ENCODE data around the gene LGALS3BP.

The LGALS3BP gene

DNA sequence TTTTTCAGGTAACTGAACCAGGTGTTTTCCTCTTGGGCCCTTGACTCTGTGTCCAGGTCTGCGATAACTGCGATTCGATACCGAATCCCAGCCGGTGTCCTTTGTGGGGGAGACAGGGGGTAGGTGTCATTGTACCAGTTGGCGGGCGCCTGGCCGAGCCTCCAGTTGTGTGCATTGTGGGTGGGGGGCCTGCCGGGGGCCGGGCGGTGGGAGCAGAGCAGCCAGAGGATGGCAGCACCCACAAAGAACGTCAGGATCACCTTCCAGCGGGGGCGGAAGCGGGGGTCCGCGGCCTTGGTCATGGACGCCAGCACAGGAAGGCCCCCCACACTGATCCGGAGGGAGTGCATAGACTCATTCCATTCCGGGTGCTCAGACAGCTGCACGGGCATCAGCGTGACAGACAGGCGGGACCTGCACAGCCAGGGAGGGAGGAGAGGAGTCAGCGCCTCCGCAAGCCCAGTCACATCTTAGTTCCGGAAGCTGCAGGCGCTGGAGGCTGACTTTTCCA, 17.6 kb upstream of the LGALS3BP start:
- Histone ChIP-seq H3K27ac (ENCODE audit: low read depth, low read length, severe bottlenecking) (no peak overlapping the region), H3K4me1 (ENCODE audit: control insufficient read depth, insufficient read depth, low read length, poor library complexity, severe bottlenecking) (no peaks in the 10 kb centered on the region), H3K9me3 (ENCODE audit: control insufficient read depth, low read length) (no peaks in the 10 kb centered on the region), H3K36me3 (ENCODE audit: control insufficient read depth, insufficient read depth, low read length) (peaks cover 69% of the 10 kb centered on the region), H3K4me3 (ENCODE audit: extremely low read depth, insufficient read depth, low read length, poor library complexity, severe bottlenecking) (no peak overlapping the region)
- WGBS, 2 experiments (ENCODE audit: insufficient coverage in 2 of 2) = 97 to 98% methylated on average over 17 to 22 of the region's 27 CpGs

DNA sequence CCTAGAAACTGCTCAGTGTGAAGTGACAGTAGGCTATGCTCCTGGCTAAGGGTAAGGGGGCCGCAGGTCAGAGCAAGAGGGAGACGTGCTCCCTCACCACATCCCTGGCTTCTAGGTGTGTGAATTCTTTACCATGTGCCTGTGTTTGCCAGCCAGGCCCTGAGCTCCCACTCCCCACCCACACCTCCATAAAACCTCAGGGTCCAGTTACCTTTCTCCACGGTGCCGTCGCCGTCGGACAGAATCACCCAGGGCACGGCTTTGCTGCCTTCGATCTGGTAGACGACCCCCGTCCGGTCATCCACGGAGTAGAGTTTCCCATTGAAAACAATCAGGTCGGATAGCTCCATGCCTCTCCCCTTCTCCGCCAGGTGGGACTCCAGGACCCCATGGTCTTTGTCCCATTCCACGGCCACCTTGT, 17.1 kb upstream of the LGALS3BP start:
- Histone ChIP-seq H3K9me3 (ENCODE audit: control insufficient read depth, low read length) (no peaks in the 10 kb centered on the region), H3K27ac (ENCODE audit: low read depth, low read length, severe bottlenecking) (no peak overlapping the region), H3K4me3 (ENCODE audit: extremely low read depth, insufficient read depth, low read length, poor library complexity, severe bottlenecking) (no peak overlapping the region), H3K36me3 (ENCODE audit: control insufficient read depth, insufficient read depth, low read length) (peaks cover 74% of the 10 kb centered on the region), H3K4me1 (ENCODE audit: control insufficient read depth, insufficient read depth, low read length, poor library complexity, severe bottlenecking) (no peaks in the 10 kb centered on the region)
- 95 to 97% methylated on average over 14 to 16 of the region's 16 CpGs for WGBS, 2 experiments (ENCODE audit: insufficient coverage in 2 of 2)

DNA sequence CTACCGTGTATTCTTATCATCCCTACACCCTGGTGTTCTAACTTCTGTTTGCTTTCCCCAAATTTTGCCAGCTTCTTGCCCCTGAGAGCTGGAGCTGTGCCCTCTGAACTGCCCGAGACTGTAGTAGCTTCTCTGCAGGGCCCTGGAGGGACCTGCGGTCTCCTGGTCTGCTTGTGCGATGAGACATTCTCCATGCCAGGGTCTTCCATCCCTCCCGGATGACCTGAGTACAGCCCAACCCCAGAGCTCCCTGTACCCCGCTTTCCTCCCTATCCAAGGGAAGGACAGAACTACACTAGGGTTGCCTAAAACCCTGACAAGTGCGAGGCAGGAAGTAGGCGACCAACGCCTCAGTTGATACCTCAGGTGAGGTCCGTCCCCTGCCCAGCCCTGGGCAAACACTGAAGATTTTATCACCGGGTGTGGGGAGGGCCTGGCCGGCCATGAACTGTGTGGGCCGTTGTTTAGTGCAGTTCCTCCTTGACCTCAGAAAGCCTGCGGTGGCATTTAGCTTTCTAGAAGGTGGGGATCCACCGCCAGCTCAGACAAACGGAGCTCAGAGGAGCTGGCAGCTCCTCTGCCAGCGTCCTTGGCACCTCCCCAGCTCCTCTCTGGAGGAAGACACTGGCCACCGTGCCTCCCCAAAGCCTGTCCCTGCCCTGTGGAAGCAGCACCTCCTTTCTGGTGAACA, 16.2 kb upstream of the LGALS3BP start:
- H3K27ac ChIP-seq (ENCODE audit: low read depth, low read length, severe bottlenecking) = no peak overlapping the region
- H3K4me1 ChIP-seq (ENCODE audit: control insufficient read depth, insufficient read depth, low read length, poor library complexity, severe bottlenecking) = no peaks in the 10 kb centered on the region
- H3K9me3 ChIP-seq (ENCODE audit: control insufficient read depth, low read length) = no peaks in the 10 kb centered on the region
- no peak overlapping the region for H3K4me3 ChIP-seq (ENCODE audit: extremely low read depth, insufficient read depth, low read length, poor library complexity, severe bottlenecking)
- H3K36me3 ChIP-seq (ENCODE audit: control insufficient read depth, insufficient read depth, low read length) = peaks cover 83% of the 10 kb centered on the region
- WGBS, 2 experiments (ENCODE audit: insufficient coverage in 2 of 2) = 97% methylated on average over 17 to 18 of the region's 18 CpGs

DNA sequence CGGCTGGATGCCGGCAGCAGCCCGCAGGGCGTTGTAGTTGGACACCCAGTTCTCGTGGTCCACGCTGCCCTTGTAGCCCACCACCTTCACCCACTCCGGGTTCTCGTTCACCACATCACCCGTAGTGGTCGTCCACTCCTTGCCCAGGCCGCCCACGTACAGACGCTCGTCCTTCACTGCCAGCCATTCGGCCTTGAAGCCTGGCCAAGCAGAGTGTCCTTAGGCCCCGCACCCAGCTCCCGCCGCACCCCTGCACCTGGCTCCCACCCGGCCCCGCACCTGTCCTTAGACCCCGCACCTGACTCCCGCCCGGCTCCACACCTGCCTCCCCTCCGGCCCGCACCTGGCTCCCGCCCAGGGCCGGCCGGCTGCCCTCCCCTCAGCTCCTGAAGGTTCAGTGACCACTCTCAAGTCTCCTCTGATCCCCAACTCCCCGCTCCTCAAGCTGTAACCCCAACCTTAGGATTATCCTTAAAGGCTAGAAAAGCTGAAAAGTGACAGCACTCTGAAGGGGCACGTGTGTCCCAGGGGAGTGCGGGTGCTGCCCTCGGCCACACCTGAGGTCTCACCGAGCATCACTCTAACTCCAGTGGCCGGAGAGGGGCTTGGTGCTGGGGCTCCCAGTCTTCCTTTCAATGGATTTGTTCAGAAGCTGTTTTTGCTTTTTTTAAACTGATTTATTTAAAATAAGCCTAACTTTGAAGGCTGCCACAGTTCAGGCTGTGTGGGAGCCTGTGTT, 15.5 kb upstream of the LGALS3BP start:
- 95 to 99% methylated on average over 28 to 33 of the region's 34 CpGs for whole genome bisulfite sequencing, 2 experiments (ENCODE audit: insufficient coverage in 2 of 2)
- no peak overlapping the region for H3K27ac ChIP-seq (ENCODE audit: low read depth, low read length, severe bottlenecking)
- H3K36me3 ChIP-seq (ENCODE audit: control insufficient read depth, insufficient read depth, low read length) = peaks cover 86% of the 10 kb centered on the region
- H3K4me1 ChIP-seq (ENCODE audit: control insufficient read depth, insufficient read depth, low read length, poor library complexity, severe bottlenecking) = no peaks in the 10 kb centered on the region
- no peak overlapping the region for H3K4me3 ChIP-seq (ENCODE audit: extremely low read depth, insufficient read depth, low read length, poor library complexity, severe bottlenecking)
- H3K9me3 ChIP-seq (ENCODE audit: control insufficient read depth, low read length) = no peaks in the 10 kb centered on the region

DNA sequence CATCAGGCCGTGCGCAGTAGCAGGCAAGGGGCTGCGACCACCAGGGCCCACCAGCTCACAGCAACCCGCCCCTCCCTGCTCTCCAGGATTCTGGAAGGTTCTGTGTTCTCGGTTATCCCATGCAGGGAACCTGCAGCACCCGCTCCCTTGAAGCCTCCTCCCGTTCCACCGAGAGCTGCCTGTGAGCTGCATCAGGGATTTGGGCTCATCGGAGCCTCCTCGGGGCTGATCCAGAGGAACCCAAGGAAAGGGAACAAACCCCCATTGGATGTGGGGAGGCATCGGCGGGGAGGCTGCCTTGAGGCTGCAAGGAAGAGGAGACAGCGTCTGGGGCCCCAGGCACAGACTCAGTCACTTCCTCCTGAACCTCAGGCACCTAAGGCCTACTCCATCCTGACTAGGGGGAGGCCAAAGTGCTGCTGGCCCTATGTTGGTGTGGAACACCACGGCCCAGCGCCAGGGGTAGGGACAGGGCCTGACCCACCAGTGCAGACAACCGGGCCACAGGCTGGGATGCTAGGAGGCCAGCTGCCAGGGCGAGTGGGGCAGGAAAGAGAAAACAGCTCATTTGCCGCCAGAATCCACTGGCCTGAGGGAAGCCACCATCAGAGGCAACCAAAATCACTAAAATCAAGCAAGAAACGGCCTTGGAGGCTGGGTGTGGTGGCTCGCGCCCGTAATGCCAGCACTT, 14.4 kb upstream of the LGALS3BP start:
- Histone ChIP-seq H3K27ac (ENCODE audit: low read depth, low read length, severe bottlenecking) (no peak overlapping the region), H3K4me1 (ENCODE audit: control insufficient read depth, insufficient read depth, low read length, poor library complexity, severe bottlenecking) (no peaks in the 10 kb centered on the region), H3K4me3 (ENCODE audit: extremely low read depth, insufficient read depth, low read length, poor library complexity, severe bottlenecking) (no peak overlapping the region), H3K9me3 (ENCODE audit: control insufficient read depth, low read length) (no peaks in the 10 kb centered on the region), H3K36me3 (ENCODE audit: control insufficient read depth, insufficient read depth, low read length) (peaks cover 91% of the 10 kb centered on the region)
- 94 to 97% methylated on average over 20 to 21 of the region's 22 CpGs for WGBS, 2 experiments (ENCODE audit: insufficient coverage in 2 of 2)

DNA sequence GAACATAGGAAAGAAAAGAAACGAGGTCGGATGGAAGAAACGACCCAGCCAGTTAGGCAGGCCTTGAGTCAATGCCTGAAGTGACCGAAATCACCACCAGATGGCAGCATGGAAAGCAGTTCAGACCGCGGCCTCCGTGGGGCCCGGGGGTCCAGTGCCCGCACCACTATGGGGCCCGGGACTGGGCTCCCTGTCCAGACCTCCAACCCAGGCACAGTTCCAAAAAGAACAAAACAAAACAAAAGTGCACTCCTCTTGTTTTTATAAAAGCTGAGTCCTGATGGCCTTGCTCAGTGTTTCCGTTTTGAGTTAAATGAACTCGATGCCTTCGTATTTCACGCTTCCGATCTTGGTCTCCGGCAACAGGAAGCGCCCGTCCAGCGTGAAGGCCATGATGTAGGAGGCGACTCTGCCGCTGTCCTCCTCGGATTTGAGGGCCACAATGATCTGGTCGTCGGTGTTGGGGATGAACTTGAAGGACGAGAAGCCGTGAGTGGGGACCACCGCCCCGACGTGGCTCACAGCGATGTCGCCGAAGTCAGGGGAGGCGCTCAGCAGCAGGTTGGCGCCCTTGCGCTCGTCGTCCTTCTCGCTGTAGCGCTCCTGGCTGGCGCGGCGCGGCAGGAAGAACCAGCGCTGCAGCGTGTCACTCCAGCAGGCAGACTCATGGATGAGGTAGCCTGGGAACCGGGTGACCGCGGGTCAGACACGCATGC, 13.7 kb upstream of the LGALS3BP start:
- peaks cover 86% of the 10 kb centered on the region for H3K36me3 ChIP-seq (ENCODE audit: control insufficient read depth, insufficient read depth, low read length)
- no peaks in the 10 kb centered on the region for H3K4me1 ChIP-seq (ENCODE audit: control insufficient read depth, insufficient read depth, low read length, poor library complexity, severe bottlenecking)
- H3K4me3 ChIP-seq (ENCODE audit: extremely low read depth, insufficient read depth, low read length, poor library complexity, severe bottlenecking) = no peak overlapping the region
- no peaks in the 10 kb centered on the region for H3K9me3 ChIP-seq (ENCODE audit: control insufficient read depth, low read length)
- WGBS, 2 experiments (ENCODE audit: insufficient coverage in 2 of 2) = 84 to 87% methylated on average over 49 of the region's 49 CpGs
- H3K27ac ChIP-seq (ENCODE audit: low read depth, low read length, severe bottlenecking) = no peak overlapping the region

DNA sequence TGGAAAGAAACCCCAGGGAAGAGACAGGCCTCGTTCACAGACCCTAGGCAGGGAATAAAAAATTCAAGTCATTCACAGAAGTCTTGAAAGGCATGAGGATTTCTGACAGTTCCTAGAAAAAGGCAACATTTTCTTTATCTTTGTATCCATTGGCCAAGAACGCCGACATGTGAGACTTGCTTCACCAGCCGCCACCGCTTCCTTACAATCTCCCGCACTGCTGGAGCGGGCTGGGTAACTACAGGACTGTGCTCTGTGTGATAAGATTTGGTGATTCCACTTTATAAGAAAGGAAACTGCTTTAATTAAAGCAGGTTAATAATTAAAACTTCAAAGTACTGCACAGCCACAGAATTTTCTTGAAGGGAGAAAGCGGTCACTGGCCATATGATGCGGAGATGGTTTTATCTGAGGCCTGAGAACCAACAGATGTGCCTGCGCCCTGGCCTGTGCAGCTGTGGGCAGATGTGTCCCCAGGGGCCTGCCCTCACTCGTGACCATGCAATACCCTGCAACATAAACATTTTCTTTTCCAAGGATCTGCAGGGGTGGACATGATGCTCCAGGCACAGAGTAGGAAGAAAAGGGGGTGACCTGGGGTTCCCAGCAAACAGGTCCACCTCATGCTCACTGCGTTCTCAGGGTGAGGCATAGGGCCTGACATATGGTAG, 13.0 kb upstream of the LGALS3BP start:
- H3K27ac ChIP-seq (ENCODE audit: low read depth, low read length, severe bottlenecking) = no peak overlapping the region
- no peaks in the 10 kb centered on the region for H3K9me3 ChIP-seq (ENCODE audit: control insufficient read depth, low read length)
- no peaks in the 10 kb centered on the region for H3K4me1 ChIP-seq (ENCODE audit: control insufficient read depth, insufficient read depth, low read length, poor library complexity, severe bottlenecking)
- WGBS, 2 experiments (ENCODE audit: insufficient coverage in 2 of 2) = 94 to 97% methylated on average over 6 to 7 of the region's 12 CpGs
- no peak overlapping the region for H3K4me3 ChIP-seq (ENCODE audit: extremely low read depth, insufficient read depth, low read length, poor library complexity, severe bottlenecking)
- H3K36me3 ChIP-seq (ENCODE audit: control insufficient read depth, insufficient read depth, low read length) = peaks cover 80% of the 10 kb centered on the region

DNA sequence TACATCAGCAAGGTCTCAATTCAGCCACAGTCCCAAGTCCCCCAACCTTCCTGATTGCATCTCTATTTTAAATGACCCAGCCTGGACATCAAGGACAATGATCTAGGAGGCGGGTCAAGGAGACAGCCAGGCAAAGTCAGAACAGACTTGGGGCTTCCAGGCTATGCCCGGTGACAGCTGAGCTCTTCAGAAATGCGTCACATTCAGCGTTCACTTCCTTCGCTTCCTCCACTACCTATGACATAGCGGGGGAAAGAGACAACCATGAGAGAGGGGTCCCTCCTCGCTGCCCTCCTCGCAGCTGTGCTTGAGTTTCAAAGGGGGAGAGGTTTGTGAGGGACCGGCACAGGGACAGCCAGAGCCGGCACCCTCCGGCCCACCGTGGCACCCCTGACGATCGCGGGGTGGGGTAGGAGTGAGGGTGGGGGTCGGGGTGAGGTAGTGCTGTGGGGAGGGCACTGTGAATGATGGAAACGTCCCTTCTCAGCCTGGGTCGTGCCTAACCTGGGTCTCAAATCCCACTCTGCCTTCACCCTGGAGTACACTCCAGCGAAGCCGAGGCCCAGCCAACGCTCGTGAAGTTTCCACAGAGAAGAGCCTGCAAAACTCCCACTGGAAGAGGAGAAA, 12.3 kb upstream of the LGALS3BP start:
- WGBS, 2 experiments (ENCODE audit: insufficient coverage in 2 of 2) = 98 to 100% methylated on average over 6 to 12 of the region's 22 CpGs
- Histone ChIP-seq H3K27ac (ENCODE audit: low read depth, low read length, severe bottlenecking) (no peak overlapping the region), H3K36me3 (ENCODE audit: control insufficient read depth, insufficient read depth, low read length) (peaks cover 73% of the 10 kb centered on the region), H3K4me1 (ENCODE audit: control insufficient read depth, insufficient read depth, low read length, poor library complexity, severe bottlenecking) (peaks cover 3% of the 10 kb centered on the region), H3K9me3 (ENCODE audit: control insufficient read depth, low read length) (no peaks in the 10 kb centered on the region), H3K4me3 (ENCODE audit: extremely low read depth, insufficient read depth, low read length, poor library complexity, severe bottlenecking) (no peak overlapping the region)

DNA sequence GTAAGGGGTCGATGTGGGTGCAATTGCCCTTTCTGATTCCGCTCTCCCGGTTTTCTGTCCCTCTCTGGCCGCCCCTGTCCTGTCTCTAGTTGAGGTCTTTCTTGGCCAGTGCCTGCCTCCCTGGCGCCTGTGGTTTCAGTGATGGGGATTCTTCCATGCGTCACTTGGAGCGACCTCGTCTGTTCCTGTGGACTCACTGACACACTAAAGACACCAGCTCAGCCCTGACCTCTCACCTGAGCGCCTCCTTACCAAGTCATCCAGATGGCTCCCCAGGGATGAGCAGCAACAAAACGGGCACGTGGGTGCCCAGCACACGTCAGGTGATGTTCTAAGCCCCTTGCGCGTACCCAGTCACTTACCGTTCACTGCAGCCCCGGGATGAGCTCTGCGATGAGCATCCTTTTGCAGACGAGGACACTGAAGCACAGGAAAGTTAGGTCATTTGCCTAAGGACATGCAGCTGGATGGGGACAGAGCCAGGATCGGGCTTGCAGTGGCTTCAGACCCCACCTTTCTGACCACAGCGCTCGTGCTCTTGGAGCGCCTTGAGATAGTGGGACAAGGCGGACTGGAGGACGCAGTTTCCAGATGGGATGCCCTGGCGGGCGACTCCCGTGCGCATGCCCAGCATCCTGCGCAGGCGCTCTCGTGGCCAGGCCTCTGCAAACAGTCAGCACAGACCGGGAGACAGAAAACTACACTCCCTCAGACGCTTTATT, 11.5 kb upstream of the LGALS3BP start:
- no peaks in the 10 kb centered on the region for H3K9me3 ChIP-seq (ENCODE audit: control insufficient read depth, low read length)
- no peak overlapping the region for H3K27ac ChIP-seq (ENCODE audit: low read depth, low read length, severe bottlenecking)
- WGBS, 2 experiments (ENCODE audit: insufficient coverage in 2 of 2) = 96 to 98% methylated on average over 24 to 28 of the region's 33 CpGs
- H3K4me1 ChIP-seq (ENCODE audit: control insufficient read depth, insufficient read depth, low read length, poor library complexity, severe bottlenecking) = peaks cover 7% of the 10 kb centered on the region
- peaks cover 65% of the 10 kb centered on the region for H3K36me3 ChIP-seq (ENCODE audit: control insufficient read depth, insufficient read depth, low read length)
- no peak overlapping the region for H3K4me3 ChIP-seq (ENCODE audit: extremely low read depth, insufficient read depth, low read length, poor library complexity, severe bottlenecking)

All from mesodermal cell (in vitro differentiated cells).